Astrocyte (in vitro differentiated cells and primary cell): ENCODE measurements around the gene GDPD5.

Source experiments
- EZH2 ChIP-seq: IDR thresholded peaks from 2 replicates; pipeline ENCODE4 v1.6.1; 2012; ENCODE audit warnings: mild to moderate bottlenecking, low read length, inconsistent platforms; ENCODE audit not compliant: insufficient read depth
- TF ChIP-seq, protein P1 (sequence below): IDR thresholded peaks from 2 replicates; pipeline ENCODE4 v1.5.1; 2011; ENCODE audit warnings: low read depth, mild to moderate bottlenecking, inconsistent platforms, low read length, moderate library complexity; ENCODE audit not compliant: insufficient read depth

DNA sequence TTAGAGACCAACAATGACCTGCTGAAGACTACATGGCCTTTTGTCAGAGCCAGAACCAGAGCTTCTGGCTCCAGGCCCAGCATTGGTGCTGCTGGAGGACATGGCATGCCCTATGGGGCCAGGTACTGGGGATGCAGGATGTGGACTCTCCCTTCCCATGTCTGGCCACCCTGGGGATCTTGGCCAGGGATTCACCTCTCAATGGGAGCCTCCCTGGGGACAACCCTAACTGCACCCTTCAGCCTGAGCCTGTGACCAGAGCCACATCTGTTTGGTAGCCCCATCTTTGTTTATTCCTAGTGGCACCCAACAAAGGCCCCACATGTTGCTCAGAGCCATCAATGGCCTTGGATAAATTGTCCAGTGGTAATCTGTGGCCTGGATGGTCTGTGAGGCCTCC is 98.6 kb downstream of the GDPD5 start:
- TF ChIP-seq, protein P1, sequence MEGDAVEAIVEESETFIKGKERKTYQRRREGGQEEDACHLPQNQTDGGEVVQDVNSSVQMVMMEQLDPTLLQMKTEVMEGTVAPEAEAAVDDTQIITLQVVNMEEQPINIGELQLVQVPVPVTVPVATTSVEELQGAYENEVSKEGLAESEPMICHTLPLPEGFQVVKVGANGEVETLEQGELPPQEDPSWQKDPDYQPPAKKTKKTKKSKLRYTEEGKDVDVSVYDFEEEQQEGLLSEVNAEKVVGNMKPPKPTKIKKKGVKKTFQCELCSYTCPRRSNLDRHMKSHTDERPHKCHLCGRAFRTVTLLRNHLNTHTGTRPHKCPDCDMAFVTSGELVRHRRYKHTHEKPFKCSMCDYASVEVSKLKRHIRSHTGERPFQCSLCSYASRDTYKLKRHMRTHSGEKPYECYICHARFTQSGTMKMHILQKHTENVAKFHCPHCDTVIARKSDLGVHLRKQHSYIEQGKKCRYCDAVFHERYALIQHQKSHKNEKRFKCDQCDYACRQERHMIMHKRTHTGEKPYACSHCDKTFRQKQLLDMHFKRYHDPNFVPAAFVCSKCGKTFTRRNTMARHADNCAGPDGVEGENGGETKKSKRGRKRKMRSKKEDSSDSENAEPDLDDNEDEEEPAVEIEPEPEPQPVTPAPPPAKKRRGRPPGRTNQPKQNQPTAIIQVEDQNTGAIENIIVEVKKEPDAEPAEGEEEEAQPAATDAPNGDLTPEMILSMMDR, result no peak
- TF ChIP-seq EZH2, result no peak
